Loucy (cell line): ENCODE results near the gene COX7A2.

Source experiments
- H2AFZ ChIP-seq: fragments of 200-600 bp; sonication (generic); 2 replicates; pipeline ENCODE4 v1.6.0; 2016; ENCODE audit warnings: antibody characterized with exemption, mild to moderate bottlenecking, low read length, moderate library complexity
- H3F3A ChIP-seq: fragments of 200-600 bp; 2 replicates; pipeline ENCODE4 v1.6.0; 2016; ENCODE audit warnings: antibody characterized with exemption, low read depth, mild to moderate bottlenecking
- H3K27me3 ChIP-seq: fragments of 200-600 bp; sonication (generic); 2 replicates; pipeline ENCODE4 v1.6.1; 2014; ENCODE audit warnings: low read length, mild to moderate bottlenecking; ENCODE audit not compliant: insufficient read depth, poor library complexity, severe bottlenecking
- H3K36me3 ChIP-seq: fragments of 200-600 bp; sonication (generic); 2 replicates; pipeline ENCODE4 v1.6.1; 2016; ENCODE audit warnings: low read length; ENCODE audit not compliant: insufficient read depth
- H3K4me1 ChIP-seq: fragments of 200-600 bp; sonication (generic); 2 replicates; pipeline ENCODE4 v1.5.1; 2014; ENCODE audit warnings: low read length, mild to moderate bottlenecking; ENCODE audit not compliant: insufficient read depth, poor library complexity, severe bottlenecking
- H3K4me2 ChIP-seq: fragments of 200-600 bp; sonication (generic); 2 replicates; pipeline ENCODE4 v1.6.0; 2014; ENCODE audit warnings: antibody characterized with exemption, low read length, low read depth, mild to moderate bottlenecking; ENCODE audit not compliant: poor library complexity, severe bottlenecking
- H3K4me3 ChIP-seq: fragments of 200-600 bp; sonication (generic); 2 replicates; pipeline ENCODE4 v1.5.1; 2014; ENCODE audit warnings: low read length, mild to moderate bottlenecking, mixed read lengths; ENCODE audit not compliant: poor library complexity, severe bottlenecking
- H3K79me2 ChIP-seq: fragments of 200-600 bp; sonication (generic); 2 replicates; pipeline ENCODE4 v1.6.1; 2014; ENCODE audit warnings: low read length; ENCODE audit not compliant: insufficient read depth
- H3K9ac ChIP-seq: fragments of 200-600 bp; sonication (generic); 2 replicates; pipeline ENCODE4 v1.6.0; 2014; ENCODE audit warnings: mild to moderate bottlenecking, low read depth, low read length, moderate library complexity; ENCODE audit not compliant: poor library complexity, severe bottlenecking
- H3K9me2 ChIP-seq: fragments of 200-600 bp; sonication (generic); replicated peaks from 2 replicates; pipeline ENCODE4 v1.6.1; 2016; ENCODE audit warnings: low read depth, low read length, mixed read lengths
- H3K9me3 ChIP-seq: fragments of 200-600 bp; sonication (generic); 2 replicates; pipeline ENCODE4 v1.6.1; 2014; ENCODE audit warnings: mild to moderate bottlenecking, antibody characterized with exemption, low read length, low read depth; ENCODE audit not compliant: insufficient read depth
- H4K20me1 ChIP-seq: fragments of 200-600 bp; sonication (generic); 2 replicates; pipeline ENCODE4 v1.6.0; 2014; ENCODE audit warnings: antibody characterized with exemption, low read length, mild to moderate bottlenecking; ENCODE audit not compliant: insufficient read depth, poor library complexity, severe bottlenecking
- EZH2phosphoT487 ChIP-seq: fragments of 200-600 bp; IDR thresholded peaks from 2 replicates; pipeline ENCODE4 v1.6.1; 2018; ENCODE audit warnings: antibody characterized with exemption, mild to moderate bottlenecking, moderate library complexity, borderline replicate concordance
- TF ChIP-seq, protein P1 (sequence below): fragments of 200-600 bp; sonication (generic); conservative IDR thresholded peaks from 2 replicates; pipeline ENCODE4 v1.5.1; 2014; ENCODE audit warnings: mild to moderate bottlenecking, antibody characterized with exemption, low read length

Gene COX7A2

DNA sequence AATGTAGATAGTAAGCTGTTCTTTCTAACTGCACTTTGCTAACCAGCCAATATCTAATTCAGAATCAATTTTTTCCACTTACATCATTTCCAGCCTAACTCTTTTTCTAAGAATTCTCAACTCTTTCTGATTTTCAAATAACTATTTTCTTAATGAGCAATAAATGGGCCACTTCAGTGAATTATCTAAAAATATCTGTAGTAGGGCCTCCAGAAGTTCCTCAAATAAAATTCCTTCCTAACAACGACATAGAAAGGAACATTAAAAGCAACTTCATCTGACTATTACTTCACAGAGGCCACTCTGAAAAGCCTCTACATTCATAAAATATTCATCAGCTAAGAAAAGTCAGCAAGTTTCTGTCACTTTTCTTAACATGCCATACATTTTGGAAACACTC lies 42.6 kb downstream of the COX7A2 start:
- no peak overlapping the region for H3K4me2 ChIP-seq

GRCh38 chr6:75199889-75200288 lies 43.7 kb downstream of the COX7A2 start:
- Histone ChIP-seq H3K27me3 (no peaks in the 10 kb centered on the region), H3K79me2 (no peaks in the 10 kb centered on the region), H3K4me2 (no peak overlapping the region), H3K9me3 (no peaks in the 10 kb centered on the region), H2AFZ (no peak overlapping the region), H3K36me3 (no peaks in the 10 kb centered on the region), H3K9ac (no peak overlapping the region), H4K20me1 (no peaks in the 10 kb centered on the region), H3F3A (no peaks in the 10 kb centered on the region), H3K4me3 (no peak overlapping the region), H3K4me1 (no peaks in the 10 kb centered on the region), H3K9me2 (no peaks in the 10 kb centered on the region)
- TF ChIP-seq EZH2phosphoT487 = no peak
- TF ChIP-seq, protein P1, sequence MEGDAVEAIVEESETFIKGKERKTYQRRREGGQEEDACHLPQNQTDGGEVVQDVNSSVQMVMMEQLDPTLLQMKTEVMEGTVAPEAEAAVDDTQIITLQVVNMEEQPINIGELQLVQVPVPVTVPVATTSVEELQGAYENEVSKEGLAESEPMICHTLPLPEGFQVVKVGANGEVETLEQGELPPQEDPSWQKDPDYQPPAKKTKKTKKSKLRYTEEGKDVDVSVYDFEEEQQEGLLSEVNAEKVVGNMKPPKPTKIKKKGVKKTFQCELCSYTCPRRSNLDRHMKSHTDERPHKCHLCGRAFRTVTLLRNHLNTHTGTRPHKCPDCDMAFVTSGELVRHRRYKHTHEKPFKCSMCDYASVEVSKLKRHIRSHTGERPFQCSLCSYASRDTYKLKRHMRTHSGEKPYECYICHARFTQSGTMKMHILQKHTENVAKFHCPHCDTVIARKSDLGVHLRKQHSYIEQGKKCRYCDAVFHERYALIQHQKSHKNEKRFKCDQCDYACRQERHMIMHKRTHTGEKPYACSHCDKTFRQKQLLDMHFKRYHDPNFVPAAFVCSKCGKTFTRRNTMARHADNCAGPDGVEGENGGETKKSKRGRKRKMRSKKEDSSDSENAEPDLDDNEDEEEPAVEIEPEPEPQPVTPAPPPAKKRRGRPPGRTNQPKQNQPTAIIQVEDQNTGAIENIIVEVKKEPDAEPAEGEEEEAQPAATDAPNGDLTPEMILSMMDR = no peak

More for the DNA sequence above, 42.6 kb downstream of the COX7A2 start:
- H3K36me3 ChIP-seq = no peaks in the 10 kb centered on the region
- no peaks in the 10 kb centered on the region for H3K9me2 ChIP-seq
- H3F3A ChIP-seq = no peaks in the 10 kb centered on the region
- no peak for TF ChIP-seq EZH2phosphoT487
- TF ChIP-seq, protein P1 = no peak
- no peaks in the 10 kb centered on the region for H3K4me1 ChIP-seq
- H3K79me2 ChIP-seq = no peaks in the 10 kb centered on the region
- no peak overlapping the region for H3K4me3 ChIP-seq
- no peak overlapping the region for H2AFZ ChIP-seq
- no peaks in the 10 kb centered on the region for H3K27me3 ChIP-seq
- no peaks in the 10 kb centered on the region for H4K20me1 ChIP-seq
- H3K9ac ChIP-seq = no peak overlapping the region
- H3K9me3 ChIP-seq = no peaks in the 10 kb centered on the region

- no peaks in the 10 kb centered on the region for H3K27me3 ChIP-seq
- H3K4me2 ChIP-seq = no peak overlapping the region
- H3F3A ChIP-seq = no peaks in the 10 kb centered on the region
- H3K4me1 ChIP-seq = no peaks in the 10 kb centered on the region
- no peaks in the 10 kb centered on the region for H3K9me2 ChIP-seq
- no peak for TF ChIP-seq EZH2phosphoT487
- TF ChIP-seq, protein P1 = no peak
- H3K9ac ChIP-seq = no peak overlapping the region
- H3K79me2 ChIP-seq = no peaks in the 10 kb centered on the region
- no peaks in the 10 kb centered on the region for H3K36me3 ChIP-seq
- no peak overlapping the region for H3K4me3 ChIP-seq
- no peaks in the 10 kb centered on the region for H3K9me3 ChIP-seq
- H2AFZ ChIP-seq = no peak overlapping the region
- no peaks in the 10 kb centered on the region for H4K20me1 ChIP-seq
These were observed 47.4 kb downstream of the COX7A2 start for GRCh38 chr6:75196081-75196687.
